Islet precursor cell (in vitro differentiated cells): ENCODE results near the gene SPATS2L.
A peak's percentile ranks its signal among the peaks of the same experiment; 100 is the strongest.

Source experiments
- DNase-seq: peaks from one replicate; pipeline ENCODE4 v3.0.0-alpha.2; 2018

SPATS2L gene

GRCh38 chr2:200353120-200353519, 46.6 kb downstream of the SPATS2L start:
- DNase-seq: no peak

- DNase-seq: no peak
These were observed 47.4 kb downstream of the SPATS2L start for GRCh38 chr2:200353874-200354273.

- no peak for DNase-seq
These were observed 48.6 kb downstream of the SPATS2L start for GRCh38 chr2:200354833-200355751.

GRCh38 chr2:200356321-200356720, 49.8 kb downstream of the SPATS2L start:
- DNase-seq: no peak

GRCh38 chr2:200356857-200357384, 50.4 kb downstream of the SPATS2L start:
- peak; percentile 74 for DNase-seq

- DNase-seq: no peak
These were observed 51.4 kb downstream of the SPATS2L start for GRCh38 chr2:200357845-200358244.

GRCh38 chr2:200359552-200359951, 53.1 kb downstream of the SPATS2L start:
- no peak for DNase-seq

- no peak for DNase-seq
These were observed 53.9 kb downstream of the SPATS2L start for GRCh38 chr2:200360364-200360763.

- DNase-seq: no peak
These were observed 55.9 kb downstream of the SPATS2L start for GRCh38 chr2:200362202-200362917.

GRCh38 chr2:200363279-200363678, 56.8 kb downstream of the SPATS2L start:
- DNase-seq: no peak

GRCh38 chr2:200364142-200364541, 57.6 kb downstream of the SPATS2L start:
- no peak for DNase-seq

- no peak for DNase-seq
These were observed 58.1 kb downstream of the SPATS2L start for GRCh38 chr2:200364620-200365019.

GRCh38 chr2:200365209-200365608, 58.7 kb downstream of the SPATS2L start:
- DNase-seq: no peak

- DNase-seq: no peak
These were observed 60.7 kb downstream of the SPATS2L start for GRCh38 chr2:200367155-200367554.

GRCh38 chr2:200369886-200370285, 63.4 kb downstream of the SPATS2L start:
- no peak for DNase-seq

GRCh38 chr2:200373231-200373630, 66.7 kb downstream of the SPATS2L start:
- DNase-seq: no peak

GRCh38 chr2:200373973-200374416, 67.5 kb downstream of the SPATS2L start:
- no peak for DNase-seq

- DNase-seq: no peak
These were observed 70.2 kb downstream of the SPATS2L start for GRCh38 chr2:200376513-200377354.

- DNase-seq: peak; percentile 77
These were observed 71.2 kb downstream of the SPATS2L start for GRCh38 chr2:200377355-200378336.

GRCh38 chr2:200378652-200379290, 72.3 kb downstream of the SPATS2L start:
- DNase-seq: no peak
